CD14-positive monocyte (primary cell): ENCODE results near the gene KAZN. TPM values are rescaled to one million over a fixed set of nuclear protein-coding genes. Genes with fewer than 3 reads are reported as not detected.

Source experiments
- DNase-seq, 3 donors: peaks; one replicate each; pipeline ENCODE4 v3.0.0-alpha.2; 2011 to 2022
- H2AFZ ChIP-seq: 2 replicates; pipeline ENCODE4 v1.6.0; 2012; ENCODE audit warnings: mild to moderate bottlenecking, low read depth, low read length, inconsistent platforms; ENCODE audit not compliant: insufficient read depth, poor library complexity, severe bottlenecking
- H3K27ac ChIP-seq, 2 donors: 1 replicate in 1 of 2; 2 replicates in 1 of 2; pipeline ENCODE4 v1.5.1; 2012 to 2013; ENCODE audit warnings: low read length in 2 of 2, control low read depth in 1 of 2, inconsistent platforms in 1 of 2, low read depth in 1 of 2, mild to moderate bottlenecking in 1 of 2
- H3K27me3 ChIP-seq, 2 donors: one replicate each; pipeline versions ENCODE4 v1.6.0 to v1.6.1; 2011 to 2013; ENCODE audit warnings: low read length in 2 of 2; ENCODE audit not compliant: control insufficient read depth in 2 of 2, insufficient read depth in 2 of 2
- H3K36me3 ChIP-seq, 2 donors: replicated peaks in 1 of 2; 1 replicate in 1 of 2; 2 replicates in 1 of 2; pipeline versions ENCODE4 v1.5.1 to v1.6.1; 2012 to 2013; ENCODE audit warnings: low read length in 2 of 2, control low read depth in 1 of 2, inconsistent platforms in 1 of 2, mild to moderate bottlenecking in 1 of 2; ENCODE audit not compliant: insufficient read depth in 2 of 2, control insufficient read depth in 1 of 2
- H3K4me1 ChIP-seq, 2 donors: 1 replicate in 1 of 2; 2 replicates in 1 of 2; pipeline versions ENCODE4 v1.5.1 to v1.6.1; 2012 to 2013; ENCODE audit warnings: low read length in 2 of 2, control low read depth in 1 of 2, inconsistent platforms in 1 of 2, mild to moderate bottlenecking in 1 of 2, moderate library complexity in 1 of 2; ENCODE audit not compliant: insufficient read depth in 2 of 2, control insufficient read depth in 1 of 2
- H3K4me2 ChIP-seq: replicated peaks from 2 replicates; pipeline ENCODE3; 2012; ENCODE audit warnings: low read length, moderate library complexity, mild to moderate bottlenecking; ENCODE audit not compliant: poor library complexity, severe bottlenecking; ENCODE audit errors: extremely low read depth
- H3K4me3 ChIP-seq, 3 experiments: fragments of 200-600 bp in 1 of 3; sonication (generic) in 1 of 3; replicated peaks in 1 of 3; 1 replicate in 2 of 3; 2 replicates in 1 of 3; pipeline ENCODE4 v1.5.1; 2011 to 2013; ENCODE audit warnings: low read length in 3 of 3, mild to moderate bottlenecking in 3 of 3, control low read depth in 2 of 3, low read depth in 2 of 3, inconsistent platforms in 1 of 3, moderate library complexity in 1 of 3
- H3K79me2 ChIP-seq: 2 replicates; pipeline ENCODE4 v1.6.0; 2012; ENCODE audit warnings: mild to moderate bottlenecking, control low read depth, inconsistent platforms, low read length, moderate library complexity; ENCODE audit not compliant: insufficient read depth
- H3K9ac ChIP-seq: 2 replicates; pipeline ENCODE4 v1.6.0; 2017; ENCODE audit warnings: low read length, mild to moderate bottlenecking; ENCODE audit not compliant: insufficient read depth, poor library complexity, severe bottlenecking
- H3K9me3 ChIP-seq, 2 donors: replicated peaks in 1 of 2; 1 replicate in 1 of 2; 2 replicates in 1 of 2; pipeline versions ENCODE4 v1.5.1 to v1.6.1; 2012 to 2013; ENCODE audit warnings: low read length in 2 of 2, control low read depth in 1 of 2; ENCODE audit not compliant: control insufficient read depth in 1 of 2, insufficient read depth in 1 of 2
- H4K20me1 ChIP-seq: 2 replicates; pipeline ENCODE4 v1.6.0; 2012; ENCODE audit warnings: mild to moderate bottlenecking, low read length, control low read depth, moderate library complexity; ENCODE audit not compliant: insufficient read depth
- H3K27ac Mint-ChIP-seq, 7 donors: one replicate each; pipeline ENCODE4 v1.8.0; 2020; ENCODE audit warnings: mild to moderate bottlenecking in 7 of 7, mixed read lengths in 7 of 7, moderate library complexity in 6 of 7, inconsistent platforms in 2 of 7
- H3K27me3 Mint-ChIP-seq, 3 donors: one replicate each; pipeline ENCODE4 v1.8.0; 2021 to 2022; ENCODE audit warnings: low read depth in 3 of 3, mild to moderate bottlenecking in 3 of 3, mixed read lengths in 3 of 3, moderate library complexity in 3 of 3, inconsistent platforms in 1 of 3
- H3K36me3 Mint-ChIP-seq, 2 donors: one replicate each; pipeline ENCODE4 v1.8.0; 2020; ENCODE audit warnings: mixed read lengths in 2 of 2, inconsistent platforms in 1 of 2, mild to moderate bottlenecking in 1 of 2
- H3K4me1 Mint-ChIP-seq: one replicate; pipeline ENCODE4 v1.8.0; 2020; ENCODE audit warnings: mild to moderate bottlenecking, mixed read lengths
- H3K4me3 Mint-ChIP-seq, 2 donors: one replicate each; pipeline ENCODE4 v1.8.0; 2020; ENCODE audit warnings: mild to moderate bottlenecking in 2 of 2, mixed read lengths in 2 of 2, moderate library complexity in 1 of 2
- H3K9me3 Mint-ChIP-seq, 7 donors: one replicate each; pipeline ENCODE4 v1.8.0; 2020 to 2022; ENCODE audit warnings: mixed read lengths in 7 of 7, mild to moderate bottlenecking in 6 of 7, moderate library complexity in 6 of 7, inconsistent platforms in 2 of 7
- CTCF ChIP-seq: fragments of 200-600 bp; IDR thresholded peaks from one replicate; pipeline ENCODE4 v1.8.0; 2022; ENCODE audit warnings: antibody characterized with exemption, mild to moderate bottlenecking
- WGBS: methylation state at CpG from one replicate; pipeline ENCODE4 v1.1.5; 2013; ENCODE audit warnings: missing lambda C conversion rate; ENCODE audit not compliant: insufficient coverage; 5-methylcytosine and 5-hydroxymethylcytosine counted together
- intact Hi-C, 2 donors: fragments of 100-400 bp; cut with micrococcal nuclease; formaldehyde crosslinking; loops; one replicate each; pipeline versions ENCODE4 v1.15.0 to v1.15.1; 2023
- polyA plus RNA-seq, 3 donors: library from polyadenylated mRNA; depleted of rRNA in 1 of 3; unstranded in 2 of 3; stranded (reverse) in 1 of 3; fragments of 300-500 nt in 2 of 3; fragments of >200 nt in 1 of 3; fragmentation: Illumina TruSeq in 2 of 3; gene quantifications; 1 replicate in 2 of 3; 2 replicates in 1 of 3; pipeline ENCODE4 v1.2.3, GENCODE V29; 2012 to 2021

Gene KAZN
- polyA plus RNA-seq, 3 donors, result not detected

- no peak overlapping the region for H3K4me3 ChIP-seq
- H3K9me3 Mint-ChIP-seq, result no peaks in the 10 kb centered on the region
- WGBS, result 97% methylated on average over 8 of the region's 9 CpGs
- H3K27ac ChIP-seq, result no peak overlapping the region
- intact Hi-C loops, result no loop called here
- H2AFZ ChIP-seq, result no peak overlapping the region
- H3K9ac ChIP-seq, result no peak overlapping the region
- no peak for DNase-seq
- H3K79me2 ChIP-seq, result no peaks in the 10 kb centered on the region
- no peak for TF ChIP-seq CTCF
- no peaks in the 10 kb centered on the region for H3K27me3 ChIP-seq
- peaks cover 4 to 9% (median 5%) of the 10 kb centered on the region in 3 donors for H3K27me3 Mint-ChIP-seq
- H3K36me3 Mint-ChIP-seq, result no peaks in the 10 kb centered on the region
- no peaks in the 10 kb centered on the region for H3K9me3 ChIP-seq
- no peak overlapping the region for H3K4me3 Mint-ChIP-seq
- H3K4me1 Mint-ChIP-seq, result no peaks in the 10 kb centered on the region
- H3K4me1 ChIP-seq, result no peaks in the 10 kb centered on the region
- no peaks in the 10 kb centered on the region for H3K36me3 ChIP-seq
- no peak overlapping the region for H3K27ac Mint-ChIP-seq
- H3K4me2 ChIP-seq, result no peak overlapping the region
- no peaks in the 10 kb centered on the region for H4K20me1 ChIP-seq
Measured at GRCh38 chr1:15123925-15124324, 525.4 kb downstream of the KAZN start.

- no peaks in the 10 kb centered on the region for H3K36me3 Mint-ChIP-seq
- H3K4me1 Mint-ChIP-seq, result no peaks in the 10 kb centered on the region
- Histone ChIP-seq H3K79me2 (no peaks in the 10 kb centered on the region), H2AFZ (no peak overlapping the region), H4K20me1 (no peaks in the 10 kb centered on the region), H3K9ac (no peak overlapping the region), H3K4me1 (no peaks in the 10 kb centered on the region), H3K27me3 (no peaks in the 10 kb centered on the region), H3K9me3 (no peaks in the 10 kb centered on the region), H3K27ac (no peak overlapping the region), H3K4me2 (no peak overlapping the region), H3K36me3 (no peaks in the 10 kb centered on the region), H3K4me3 (no peak overlapping the region)
- WGBS, result 95% methylated on average over 12 of the region's 25 CpGs
- no peak for DNase-seq
- no peak overlapping the region for H3K27ac Mint-ChIP-seq
- intact Hi-C loops, result no loop called here
- H3K27me3 Mint-ChIP-seq, result peaks cover 4 to 5% (median 5%) of the 10 kb centered on the region in 3 donors
- no peak overlapping the region for H3K4me3 Mint-ChIP-seq
- H3K9me3 Mint-ChIP-seq, result peaks cover 0 to 3% (median 0%) of the 10 kb centered on the region in 7 donors
- no peak for TF ChIP-seq CTCF
Measured at GRCh38 chr1:15124362-15125100, 526.0 kb downstream of the KAZN start.
